GM04504 (cell line): Measurements from ENCODE around the gene NEURL2.
A peak's percentile ranks its signal among the peaks of the same experiment; 100 is the strongest.
"Not testable (repeated sequence)": the region's sequence is repeated elsewhere in the genome, so short reads cannot be mapped to it uniquely, and the experiment has no call there.

Experiments
- DNase-seq: peaks from one replicate; pipeline ENCODE4 v3.0.0-alpha.2; 2012; ENCODE audit warnings: low read depth

The NEURL2 gene

DNA sequence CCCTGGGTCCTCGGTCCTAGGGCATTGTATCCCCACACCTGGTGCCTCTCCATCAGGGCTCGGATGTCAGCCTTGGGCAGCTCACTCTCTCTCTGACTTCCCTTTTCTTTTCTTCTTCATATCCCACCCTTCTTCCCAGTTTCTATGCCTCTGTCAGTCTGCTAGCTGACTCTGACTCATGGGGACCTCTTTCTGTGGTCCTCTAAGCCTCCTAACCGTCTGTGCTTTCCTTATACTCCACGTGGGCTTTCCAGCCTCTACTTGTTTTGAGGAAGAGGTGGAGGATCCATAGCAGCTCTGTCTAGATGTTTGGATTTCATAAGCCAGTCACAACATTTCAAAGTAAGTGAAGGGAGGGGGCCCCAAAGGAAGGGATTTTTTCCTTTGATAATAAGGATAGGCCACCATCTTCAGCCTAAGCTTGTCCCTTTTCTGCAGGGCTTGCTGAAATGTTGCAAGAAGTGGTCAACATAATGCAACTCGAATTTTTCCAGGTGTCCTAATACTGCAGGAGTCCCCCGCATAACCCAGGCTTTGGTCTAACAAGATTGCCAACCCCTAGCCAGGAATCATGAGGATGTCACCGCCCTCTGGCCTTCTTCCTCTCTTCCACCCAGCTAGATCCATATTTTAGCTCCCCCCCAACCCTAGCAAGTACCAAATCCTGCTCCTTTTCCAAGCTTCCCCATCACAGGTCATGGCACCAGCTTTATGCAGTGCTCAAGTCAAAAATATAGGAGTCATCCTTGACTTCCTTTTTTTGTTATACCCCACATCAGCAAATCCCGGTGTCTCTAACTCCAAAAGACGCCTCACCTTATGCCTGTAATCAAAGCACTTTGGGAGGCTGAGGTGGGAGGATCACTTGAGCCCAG, 29.7 kb upstream of the NEURL2 start:
- no peak for DNase-seq

GRCh38 chr20:45919542-45920399, 28.8 kb upstream of the NEURL2 start:
- DNase-seq: no peak

DNA sequence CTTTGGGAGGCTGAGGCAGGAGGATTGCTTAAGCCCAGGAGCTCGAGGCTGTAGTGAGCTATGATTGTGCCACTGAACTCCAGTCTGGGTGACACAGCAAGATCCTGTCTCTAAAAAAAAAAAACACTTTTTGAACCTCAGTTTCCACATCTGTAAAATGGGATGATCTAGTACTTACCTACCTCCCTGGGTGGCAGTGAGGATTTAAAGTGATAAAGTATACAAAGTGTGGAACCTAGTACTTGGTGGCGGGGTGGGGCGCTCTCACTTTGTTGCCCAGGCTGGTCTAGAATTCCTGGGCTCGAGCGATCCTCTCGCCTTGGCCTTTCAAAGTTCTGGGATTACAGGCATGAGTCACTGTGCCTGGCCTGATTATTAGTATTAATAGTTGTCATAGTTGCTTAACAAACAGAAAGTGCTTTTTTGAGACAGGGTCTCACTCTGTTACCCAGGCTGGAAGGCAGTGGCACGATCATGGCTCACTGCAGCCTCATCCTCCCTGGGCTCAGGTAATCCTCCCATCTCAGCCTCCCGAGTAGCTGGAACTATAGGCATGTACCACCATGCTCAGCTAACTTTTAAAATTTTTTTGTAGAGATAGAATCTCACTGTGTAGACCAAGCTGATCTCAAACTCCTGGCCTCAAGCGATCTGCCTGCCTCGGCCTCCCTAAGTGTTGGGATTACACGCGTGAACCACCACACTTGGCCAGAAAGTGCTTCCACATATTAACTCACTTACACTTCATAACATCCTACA, 27.9 kb upstream of the NEURL2 start:
- DNase-seq: no peak

DNA sequence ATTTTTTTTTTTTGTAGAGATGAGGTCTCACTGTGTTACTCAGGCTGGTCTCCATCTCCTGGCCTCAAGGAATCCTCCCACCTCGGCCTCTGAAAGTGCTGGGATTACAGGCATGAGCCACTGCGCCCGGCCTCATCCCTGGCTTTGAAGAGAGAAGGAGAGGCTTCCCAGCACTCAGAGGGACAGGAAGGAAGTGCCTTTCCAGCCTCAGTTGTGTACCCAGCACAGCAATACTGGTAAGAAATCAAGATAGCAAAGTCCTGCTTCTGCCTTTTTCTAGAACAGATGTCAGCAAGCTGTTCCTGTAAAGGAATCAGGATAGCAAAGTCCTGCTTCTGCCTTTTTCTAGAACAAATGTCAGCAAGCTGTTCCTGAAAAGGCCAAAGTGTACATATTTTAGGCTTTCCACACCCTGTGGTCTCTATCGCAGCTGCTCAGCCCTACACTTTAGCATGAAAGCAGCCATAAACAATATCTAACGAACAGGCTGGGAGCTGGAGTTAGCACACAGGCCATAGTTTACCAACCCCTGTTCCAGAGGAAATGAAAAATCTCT, 27.3 kb upstream of the NEURL2 start:
- DNase-seq: no peak

DNA sequence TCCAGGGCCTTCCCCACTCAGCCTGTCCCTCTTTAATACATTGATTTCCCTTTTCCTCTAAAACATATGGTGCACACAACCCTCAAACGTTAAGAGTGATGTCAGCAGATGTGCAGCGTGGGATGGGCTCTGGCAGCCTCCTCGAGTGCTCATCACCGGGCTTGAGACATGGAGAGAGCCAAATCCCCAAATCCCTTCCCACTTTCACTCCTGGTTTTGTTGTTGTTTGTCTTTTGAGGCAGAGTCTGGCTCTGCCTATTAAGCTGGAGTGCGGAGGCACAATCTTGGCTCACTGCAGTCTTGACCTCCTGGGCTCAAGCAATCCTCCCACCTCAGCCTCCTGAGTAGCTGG, 26.8 kb upstream of the NEURL2 start:
- DNase-seq: no peak

- DNase-seq: no peak
Observed at GRCh38 chr20:45913116-45913515, 22.1 kb upstream of the NEURL2 start.

- DNase-seq: no peak
Observed at GRCh38 chr20:45912344-45912682, 21.3 kb upstream of the NEURL2 start.

- DNase-seq: no peak
Observed at GRCh38 chr20:45911486-45912343, 20.7 kb upstream of the NEURL2 start, which contains the start of gene PLTP. Gene PLTP (minus strand): TSS chr20:45912155. CDS start chr20:45911452, 703 bp downstream.

DNA sequence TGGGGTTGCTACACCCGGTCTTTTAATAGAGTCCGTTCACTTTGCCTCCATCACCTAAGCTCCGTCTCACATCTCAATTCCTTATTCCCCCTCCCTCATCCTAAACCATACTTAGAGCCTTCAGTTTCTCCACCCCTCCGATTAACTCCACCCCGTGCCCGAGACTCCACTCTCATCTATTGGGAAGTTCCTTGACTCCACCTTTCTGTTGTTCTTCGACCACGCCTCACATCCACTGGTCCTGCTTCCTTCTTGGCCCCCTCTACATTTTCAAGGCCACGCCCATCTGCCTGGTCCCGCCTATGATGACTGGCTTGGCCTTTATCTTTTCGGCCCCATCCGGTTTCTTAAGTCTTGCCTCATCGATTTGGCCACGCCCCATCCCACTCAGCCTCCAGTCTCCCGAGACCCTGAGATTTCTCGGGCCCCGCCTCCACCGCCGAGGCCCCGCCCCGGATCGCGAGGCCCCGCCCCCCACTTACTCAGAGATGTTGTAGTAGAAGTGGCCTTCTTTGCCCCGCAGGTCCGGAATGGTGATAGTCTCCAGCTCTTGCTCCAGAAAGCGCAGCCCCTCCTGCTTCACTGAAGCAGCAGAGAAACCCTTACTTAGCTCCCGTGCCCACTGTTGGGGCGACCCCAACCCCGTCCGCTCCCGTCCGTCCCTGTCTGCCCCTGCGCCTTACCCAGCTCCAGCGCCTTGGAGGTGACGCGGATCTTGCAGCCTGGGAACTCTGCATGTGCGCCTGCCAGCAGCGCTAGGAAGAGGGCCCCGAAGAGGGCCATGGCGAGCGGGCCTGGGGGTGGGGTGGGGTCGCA, 19.9 kb upstream of the NEURL2 start:
- peak; percentile 97 for DNase-seq

- no peak for DNase-seq
Observed at GRCh38 chr20:45909817-45910669, 19.0 kb upstream of the NEURL2 start.

- no peak for DNase-seq
Observed at GRCh38 chr20:45909336-45909808, 18.4 kb upstream of the NEURL2 start.

DNA sequence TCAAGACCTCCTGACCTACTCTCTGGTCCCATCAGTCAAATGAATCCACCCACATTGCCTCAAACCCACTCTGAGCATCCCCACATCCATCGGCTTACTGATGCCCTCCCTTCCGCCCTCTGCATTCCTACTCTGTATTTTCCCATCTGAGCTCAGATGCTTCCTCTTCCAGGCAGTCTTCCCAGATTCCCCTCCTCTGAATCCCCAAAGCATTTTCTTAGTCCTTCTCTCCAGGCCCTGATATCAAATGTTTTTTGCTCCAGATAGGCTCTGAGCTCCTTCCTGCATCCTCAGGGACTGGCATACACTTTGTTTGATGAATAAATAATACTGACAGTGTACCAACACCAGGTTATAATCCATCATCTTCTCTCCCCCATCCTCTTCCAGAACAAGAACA, 17.1 kb upstream of the NEURL2 start:
- DNase-seq: no peak

DNA sequence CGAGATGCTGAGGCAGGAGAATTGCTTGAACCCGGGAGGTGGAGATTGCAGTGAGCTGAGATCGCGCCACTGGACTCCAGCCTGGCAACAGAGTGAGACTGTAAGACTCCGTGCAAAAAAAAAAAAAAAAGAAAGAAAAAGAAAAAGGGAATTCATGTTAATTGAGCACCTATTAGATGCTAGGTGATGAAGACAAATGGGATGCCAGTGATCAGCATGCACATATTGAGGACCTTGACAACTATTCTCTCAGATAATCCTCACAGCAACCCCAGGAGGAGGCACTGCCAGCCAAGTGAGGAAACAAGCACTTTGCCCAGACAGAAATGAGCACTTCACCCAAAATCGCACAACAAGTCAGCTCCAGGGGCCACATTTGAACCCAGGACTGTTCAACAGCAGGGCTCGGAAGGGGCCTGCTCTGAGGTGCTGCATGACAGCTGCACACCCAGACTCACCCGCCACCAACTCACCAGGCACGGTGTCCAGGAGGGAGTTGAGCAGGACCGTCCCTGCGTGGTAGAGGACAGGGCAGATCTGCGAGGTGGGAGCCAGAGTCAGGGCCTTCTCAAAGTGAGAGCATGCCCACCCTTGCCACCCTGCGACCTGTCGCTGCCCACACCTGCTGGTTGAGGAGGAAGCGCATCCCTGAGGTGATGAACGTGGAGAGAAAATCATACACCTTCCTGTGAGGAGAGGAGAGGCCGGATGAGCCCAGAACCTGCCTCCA, 16.4 kb upstream of the NEURL2 start:
- DNase-seq: no peak

DNA sequence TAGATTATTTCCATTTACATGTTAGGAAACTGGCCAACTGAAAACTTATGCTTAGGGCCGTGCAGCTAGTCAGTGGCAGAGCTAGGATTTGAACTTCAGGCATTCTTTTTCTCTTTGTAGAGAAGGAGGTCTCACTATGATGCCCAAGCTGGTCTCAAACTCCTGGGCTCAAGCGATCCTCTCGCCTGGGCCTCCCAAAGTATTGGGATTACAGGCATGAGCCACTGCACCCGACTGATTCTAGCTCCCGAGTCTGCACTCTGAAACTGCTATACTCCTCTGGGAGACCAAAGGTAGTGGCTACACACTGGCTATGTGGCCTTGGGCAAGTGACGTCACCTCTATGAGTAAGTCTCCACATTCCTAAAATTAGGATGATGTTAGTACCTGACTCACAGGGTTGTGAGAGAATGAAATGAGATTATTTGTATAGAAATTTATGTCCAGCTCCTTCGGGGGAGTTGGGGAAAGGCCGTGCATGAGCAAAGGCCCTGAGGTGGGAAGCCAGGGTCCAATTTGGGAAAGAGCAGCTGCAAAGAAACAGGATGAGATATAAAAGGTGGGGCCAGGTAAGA, 14.6 kb upstream of the NEURL2 start:
- peak; percentile 65 for DNase-seq

- no peak for DNase-seq
Observed at GRCh38 chr20:45904583-45905504, 13.8 kb upstream of the NEURL2 start.

GRCh38 chr20:45902199-45902701, 11.2 kb upstream of the NEURL2 start:
- no peak for DNase-seq

- DNase-seq: not testable (repeated sequence)
Observed at GRCh38 chr20:45901332-45901731, 10.3 kb upstream of the NEURL2 start.
